Pulmonary artery endothelial cell (primary cell): ENCODE data around the gene TCERG1L. TPM values are rescaled to one million over a fixed set of nuclear protein-coding genes. Genes with fewer than 3 reads are reported as not detected.
"Not testable (repeated sequence)": the region's sequence is repeated elsewhere in the genome, so short reads cannot be mapped to it uniquely, and the experiment has no call there.

Source experiments
- DNase-seq: peaks from one replicate; pipeline ENCODE4 v3.0.0-alpha.2; 2011; ENCODE audit warnings: low read depth, low spot score
- total RNA-seq: library from RNA; depleted of rRNA; stranded (reverse); fragments of >200 nt; gene quantifications from 2 replicates; pipeline ENCODE4 v1.2.3, GENCODE V29; 2014

Gene TCERG1L
- total RNA-seq, result not detected in 2 replicates

GRCh38 chr10:131311661-131312477, at the start of gene TCERG1L:
TSS of gene TCERG1L (minus strand) at chr10:131311721. CDS start at chr10:131311635, 86 bp downstream.
- DNase-seq, result no peak

- DNase-seq, result no peak
These were observed 47.4 kb upstream of the TCERG1L start for GRCh38 chr10:131358741-131359442.

- DNase-seq, result no peak
These were observed 44.9 kb upstream of the TCERG1L start for GRCh38 chr10:131356442-131356841.

- no peak for DNase-seq
These were observed 44.4 kb upstream of the TCERG1L start for GRCh38 chr10:131355881-131356280.

GRCh38 chr10:131355056-131355455, 43.5 kb upstream of the TCERG1L start:
- no peak for DNase-seq

- no peak for DNase-seq
These were observed 42.9 kb upstream of the TCERG1L start for GRCh38 chr10:131354380-131354779.

GRCh38 chr10:131352765-131353290, 41.3 kb upstream of the TCERG1L start:
- DNase-seq, result no peak

GRCh38 chr10:131350660-131351059, 39.1 kb upstream of the TCERG1L start:
- DNase-seq, result no peak

GRCh38 chr10:131350245-131350644, 38.7 kb upstream of the TCERG1L start:
- no peak for DNase-seq

GRCh38 chr10:131346456-131346855, 34.9 kb upstream of the TCERG1L start:
- DNase-seq, result no peak

GRCh38 chr10:131345691-131346090, 34.2 kb upstream of the TCERG1L start:
- DNase-seq, result no peak

GRCh38 chr10:131344747-131345146, 33.2 kb upstream of the TCERG1L start:
- DNase-seq, result no peak

- no peak for DNase-seq
These were observed 26.2 kb upstream of the TCERG1L start for GRCh38 chr10:131337741-131338140.

- DNase-seq, result no peak
These were observed 21.3 kb upstream of the TCERG1L start for GRCh38 chr10:131332821-131333220.

- DNase-seq, result no peak
These were observed 12.4 kb upstream of the TCERG1L start for GRCh38 chr10:131323880-131324279.

- no peak for DNase-seq
These were observed 11.5 kb upstream of the TCERG1L start for GRCh38 chr10:131323025-131323424.

GRCh38 chr10:131322575-131322974, 11.1 kb upstream of the TCERG1L start:
- not testable (repeated sequence) for DNase-seq

- no peak for DNase-seq
These were observed 9.5 kb upstream of the TCERG1L start for GRCh38 chr10:131320860-131321604.

GRCh38 chr10:131318814-131319213, 7.3 kb upstream of the TCERG1L start:
- no peak for DNase-seq

GRCh38 chr10:131318291-131318690, 6.8 kb upstream of the TCERG1L start:
- DNase-seq, result no peak

- DNase-seq, result no peak
These were observed 5.0 kb upstream of the TCERG1L start for GRCh38 chr10:131316321-131317075.
